Thyroid gland (tissue), 4 donors: ENCODE measurements around the gene DYRK1A.

ENCODE experiments used
- POLR2A ChIP-seq, 2 donors: fragments of 450-650 bp; IDR thresholded peaks; one replicate each; pipeline ENCODE4 v1.6.1; 2017; ENCODE audit warnings: antibody characterized with exemption in 2 of 2, mild to moderate bottlenecking in 2 of 2, moderate library complexity in 1 of 2
- TF ChIP-seq, protein P1 (sequence below), 6 experiments: fragments of 200-600 bp in 3 of 6; fragments of 450-650 bp in 3 of 6; sonication (generic) in 3 of 6; IDR thresholded peaks; one replicate each; pipeline ENCODE4 v1.5.1; 2016 to 2019; ENCODE audit warnings: antibody characterized with exemption in 6 of 6, mild to moderate bottlenecking in 2 of 6, inconsistent platforms in 1 of 6, moderate library complexity in 1 of 6

DNA sequence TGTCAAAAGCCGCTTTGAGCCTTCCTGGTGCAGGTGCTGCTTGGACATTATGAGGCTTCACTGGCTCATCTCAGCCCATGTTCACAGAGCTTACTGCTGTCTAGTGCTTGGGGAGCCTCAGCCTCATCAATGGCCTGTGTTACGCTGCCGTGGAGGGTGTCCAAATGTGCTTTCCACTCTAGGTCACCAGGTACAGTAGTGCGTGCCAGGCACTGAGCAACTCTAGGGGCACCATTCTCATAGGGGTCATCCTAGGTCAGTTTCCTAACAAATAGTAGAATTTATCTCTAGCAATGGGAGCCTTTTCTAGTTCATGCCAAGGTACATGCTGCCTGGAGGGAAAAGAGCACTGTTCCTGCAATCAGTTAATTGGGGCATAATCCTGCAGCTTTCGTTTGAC is 193.8 kb downstream of the DYRK1A start:
- TF ChIP-seq, protein P1, sequence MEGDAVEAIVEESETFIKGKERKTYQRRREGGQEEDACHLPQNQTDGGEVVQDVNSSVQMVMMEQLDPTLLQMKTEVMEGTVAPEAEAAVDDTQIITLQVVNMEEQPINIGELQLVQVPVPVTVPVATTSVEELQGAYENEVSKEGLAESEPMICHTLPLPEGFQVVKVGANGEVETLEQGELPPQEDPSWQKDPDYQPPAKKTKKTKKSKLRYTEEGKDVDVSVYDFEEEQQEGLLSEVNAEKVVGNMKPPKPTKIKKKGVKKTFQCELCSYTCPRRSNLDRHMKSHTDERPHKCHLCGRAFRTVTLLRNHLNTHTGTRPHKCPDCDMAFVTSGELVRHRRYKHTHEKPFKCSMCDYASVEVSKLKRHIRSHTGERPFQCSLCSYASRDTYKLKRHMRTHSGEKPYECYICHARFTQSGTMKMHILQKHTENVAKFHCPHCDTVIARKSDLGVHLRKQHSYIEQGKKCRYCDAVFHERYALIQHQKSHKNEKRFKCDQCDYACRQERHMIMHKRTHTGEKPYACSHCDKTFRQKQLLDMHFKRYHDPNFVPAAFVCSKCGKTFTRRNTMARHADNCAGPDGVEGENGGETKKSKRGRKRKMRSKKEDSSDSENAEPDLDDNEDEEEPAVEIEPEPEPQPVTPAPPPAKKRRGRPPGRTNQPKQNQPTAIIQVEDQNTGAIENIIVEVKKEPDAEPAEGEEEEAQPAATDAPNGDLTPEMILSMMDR (IDR thresholded peaks at IDR 0.05): no peak
- no peak for TF ChIP-seq POLR2A (IDR thresholded peaks at IDR 0.05)
